GM21717 (cell line): Measurements from ENCODE around the gene SPOCK2.
"Not testable (repeated sequence)": the region's sequence is repeated elsewhere in the genome, so short reads cannot be mapped to it uniquely, and the experiment has no call there.

ENCODE experiments used
- ATAC-seq: cut with Tn5 transposase; IDR thresholded peaks from one replicate; pipeline ENCODE4 v1.9.1; 2021; ENCODE audit warnings: mild to moderate bottlenecking, moderate library complexity; ENCODE audit not compliant: unreplicated experiment

The SPOCK2 gene

DNA sequence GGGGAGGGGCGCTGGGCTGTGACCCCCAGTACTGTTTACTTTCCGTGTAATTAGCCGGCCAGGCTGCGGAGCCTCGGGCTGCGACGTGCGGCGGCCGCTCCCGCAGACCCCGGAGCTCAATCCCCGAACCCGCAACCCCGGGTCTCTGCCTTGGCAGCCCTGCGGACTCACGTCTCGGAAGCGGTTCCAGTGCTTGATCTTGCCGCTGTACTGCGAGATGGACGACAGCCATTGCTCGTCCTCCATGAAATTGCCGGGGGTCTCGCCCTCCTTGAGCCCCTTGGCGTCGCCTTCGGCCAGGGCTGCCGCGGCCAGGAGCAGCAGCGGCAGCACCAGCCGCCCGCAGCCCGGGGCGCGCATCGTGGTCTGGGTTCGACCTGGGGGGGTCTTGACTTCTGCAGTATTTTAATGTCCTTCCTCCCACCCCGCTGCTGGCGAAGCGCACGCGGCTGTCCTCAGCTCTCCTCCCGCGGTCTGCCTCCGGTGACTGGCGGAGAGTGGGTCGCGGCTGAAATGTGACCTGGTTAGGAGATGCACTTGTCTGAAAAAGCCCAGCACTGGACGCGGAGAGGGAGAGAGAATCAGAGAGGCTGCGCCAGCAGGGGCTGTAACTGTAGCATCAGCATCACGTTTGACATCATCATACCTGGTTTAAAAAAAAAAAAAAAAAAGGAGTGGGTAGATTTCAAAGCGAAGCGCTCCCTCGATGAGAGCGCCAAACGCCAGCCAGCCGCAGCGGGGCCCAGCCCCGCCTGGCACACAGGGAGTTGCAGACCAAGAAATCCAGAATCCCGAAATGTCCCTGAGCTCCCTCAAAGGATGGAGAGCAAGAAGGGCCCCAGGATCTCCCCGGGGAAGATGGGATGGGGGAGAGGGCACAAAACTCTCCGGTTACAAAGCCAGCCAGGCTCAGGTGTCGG lies at the start of gene SPOCK2:
Gene SPOCK2 (minus strand): TSS at position 583 of the 920 bp plus-strand sequence. CDS start 223 bp downstream, at position 360.
- ATAC-seq: no peak

DNA sequence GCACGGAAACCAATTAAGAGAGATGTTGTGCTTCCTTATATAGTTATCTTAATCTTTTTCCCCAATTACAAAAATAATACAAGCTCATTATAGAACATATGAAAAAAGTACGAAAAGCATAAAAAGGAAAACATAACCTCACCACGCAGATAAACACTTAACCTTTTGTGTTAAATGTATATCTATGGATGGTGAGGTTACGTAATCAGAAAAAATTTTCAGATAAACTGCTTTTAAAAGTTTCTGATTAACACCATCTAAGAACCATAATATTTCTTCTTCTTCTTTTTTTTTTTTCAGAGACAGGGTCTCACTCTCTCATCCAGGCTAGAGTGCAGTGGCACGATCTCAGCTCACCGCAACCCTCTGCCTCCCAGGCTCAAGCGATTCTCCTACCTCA lies 49.2 kb upstream of the SPOCK2 start:
- no peak for ATAC-seq

- not testable (repeated sequence) for ATAC-seq
These were observed 47.9 kb upstream of the SPOCK2 start for GRCh38 chr10:72136225-72136624.

GRCh38 chr10:72134785-72135767 lies 46.7 kb upstream of the SPOCK2 start:
- ATAC-seq: no peak

- peak; percentile 72 for ATAC-seq
These were observed 45.2 kb upstream of the SPOCK2 start for GRCh38 chr10:72133517-72133916.

- ATAC-seq: peak; percentile 4
These were observed 44.5 kb upstream of the SPOCK2 start for GRCh38 chr10:72132854-72133253.

DNA sequence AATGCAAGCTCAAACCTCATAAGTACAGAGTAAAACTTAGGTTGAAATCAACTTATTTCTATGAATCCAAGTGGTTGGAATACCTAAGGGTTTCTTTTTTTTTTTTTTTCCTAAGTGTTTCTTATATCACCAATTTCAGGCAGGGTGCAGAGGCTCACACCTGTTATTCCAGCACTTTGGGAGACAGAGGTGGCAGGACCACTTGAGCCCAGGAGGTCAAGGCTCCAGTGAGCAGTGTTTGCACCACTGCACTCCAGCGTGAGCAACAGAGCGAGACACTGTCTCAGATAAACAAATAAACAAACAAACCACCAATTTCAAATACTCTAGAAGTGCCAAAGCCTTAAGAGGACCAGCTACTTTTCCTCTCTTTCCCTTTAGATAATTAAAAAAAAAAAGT lies 39.2 kb upstream of the SPOCK2 start:
- no peak for ATAC-seq

DNA sequence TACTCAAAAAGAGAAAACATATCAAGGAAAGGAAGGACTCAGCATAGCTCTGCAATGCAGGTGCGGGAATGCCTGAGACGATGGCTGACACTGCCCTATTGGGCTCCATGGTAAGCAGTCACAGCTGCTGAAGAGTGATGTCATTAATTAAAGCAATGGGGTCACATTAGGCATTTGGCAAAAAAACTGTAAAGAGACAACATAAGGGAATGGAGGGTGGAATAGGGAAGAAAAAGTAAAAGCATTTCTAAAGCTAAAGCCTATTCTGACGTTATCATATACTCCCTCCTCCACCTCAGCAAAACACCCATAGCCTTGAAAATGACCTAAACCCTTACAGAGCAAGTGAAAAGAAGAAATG lies 38.5 kb upstream of the SPOCK2 start:
- ATAC-seq: no peak

DNA sequence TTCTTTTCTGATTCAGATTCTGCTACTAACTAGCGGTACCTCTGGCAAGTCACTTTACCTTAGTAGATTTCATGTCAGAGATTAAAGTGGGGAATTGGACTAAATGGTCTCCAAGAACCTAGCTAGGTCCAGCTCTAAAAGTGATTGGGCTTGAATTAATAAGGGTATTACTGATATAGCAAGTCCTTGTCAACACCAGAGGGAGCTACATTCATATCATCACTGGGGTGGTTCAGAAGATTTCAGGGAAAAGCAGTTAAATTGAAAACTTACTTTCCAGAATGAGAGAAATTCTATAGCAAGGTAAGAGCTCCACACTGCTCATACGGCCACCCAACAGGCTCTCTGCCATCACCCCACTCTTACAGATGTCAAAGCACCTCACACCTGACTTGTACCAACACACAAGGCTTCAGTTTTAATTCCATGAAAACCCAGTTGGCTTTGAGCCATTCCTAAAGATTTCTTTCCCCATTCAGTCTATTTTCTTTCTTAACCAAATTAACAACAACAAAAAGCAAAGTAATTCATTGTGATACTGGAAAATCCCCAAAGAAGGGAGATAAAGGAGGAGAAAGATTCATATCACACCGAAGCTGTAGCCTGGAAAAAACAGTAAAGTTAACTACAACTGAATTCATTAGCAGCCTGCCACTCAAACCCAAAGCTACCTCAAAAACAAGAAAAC lies 38.0 kb upstream of the SPOCK2 start:
- no peak for ATAC-seq

GRCh38 chr10:72124989-72125388 lies 36.6 kb upstream of the SPOCK2 start:
- no peak for ATAC-seq

- no peak for ATAC-seq
These were observed 36.0 kb upstream of the SPOCK2 start for GRCh38 chr10:72124381-72124780.

- ATAC-seq: no peak
These were observed 35.3 kb upstream of the SPOCK2 start for GRCh38 chr10:72123616-72124015.

- no peak for ATAC-seq
These were observed 33.9 kb upstream of the SPOCK2 start for GRCh38 chr10:72122221-72122620.

DNA sequence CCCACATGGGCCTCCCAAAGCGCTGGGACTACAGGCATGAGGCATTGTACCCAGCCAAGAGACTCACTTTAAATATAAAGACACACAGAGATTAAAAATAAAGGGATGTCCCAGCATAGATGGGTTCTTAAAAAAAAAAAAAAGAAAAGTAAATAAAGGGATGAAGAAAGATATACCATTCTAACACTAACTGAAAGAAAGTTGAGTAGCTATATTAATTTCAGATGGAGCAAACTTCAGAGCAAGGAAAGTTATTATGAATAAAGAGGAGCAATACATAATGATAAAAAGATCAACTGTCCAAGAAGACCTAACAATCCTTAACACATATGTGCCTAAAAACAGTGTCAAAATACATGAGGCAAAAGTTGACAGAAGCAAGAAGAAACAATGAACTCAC lies 33.0 kb upstream of the SPOCK2 start:
- no peak for ATAC-seq

DNA sequence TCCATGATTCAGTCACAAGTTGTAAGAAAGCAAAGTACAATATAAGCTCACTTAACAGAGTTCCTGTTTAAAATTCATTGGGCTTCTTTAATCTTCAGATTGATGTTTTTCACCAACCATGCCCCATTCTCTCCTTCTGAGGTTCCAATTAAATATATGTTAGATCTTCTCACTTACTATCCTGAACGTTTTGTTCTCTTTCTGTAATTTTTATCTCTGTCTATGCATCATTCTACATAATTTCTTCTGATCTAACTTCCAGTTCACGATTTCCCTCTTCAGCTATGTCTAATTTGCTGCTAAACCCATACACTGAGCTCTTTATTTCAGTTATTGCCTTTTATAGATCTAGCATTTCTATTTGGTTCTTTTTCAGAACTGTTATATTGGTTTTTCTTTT lies 28.0 kb upstream of the SPOCK2 start:
- no peak for ATAC-seq

DNA sequence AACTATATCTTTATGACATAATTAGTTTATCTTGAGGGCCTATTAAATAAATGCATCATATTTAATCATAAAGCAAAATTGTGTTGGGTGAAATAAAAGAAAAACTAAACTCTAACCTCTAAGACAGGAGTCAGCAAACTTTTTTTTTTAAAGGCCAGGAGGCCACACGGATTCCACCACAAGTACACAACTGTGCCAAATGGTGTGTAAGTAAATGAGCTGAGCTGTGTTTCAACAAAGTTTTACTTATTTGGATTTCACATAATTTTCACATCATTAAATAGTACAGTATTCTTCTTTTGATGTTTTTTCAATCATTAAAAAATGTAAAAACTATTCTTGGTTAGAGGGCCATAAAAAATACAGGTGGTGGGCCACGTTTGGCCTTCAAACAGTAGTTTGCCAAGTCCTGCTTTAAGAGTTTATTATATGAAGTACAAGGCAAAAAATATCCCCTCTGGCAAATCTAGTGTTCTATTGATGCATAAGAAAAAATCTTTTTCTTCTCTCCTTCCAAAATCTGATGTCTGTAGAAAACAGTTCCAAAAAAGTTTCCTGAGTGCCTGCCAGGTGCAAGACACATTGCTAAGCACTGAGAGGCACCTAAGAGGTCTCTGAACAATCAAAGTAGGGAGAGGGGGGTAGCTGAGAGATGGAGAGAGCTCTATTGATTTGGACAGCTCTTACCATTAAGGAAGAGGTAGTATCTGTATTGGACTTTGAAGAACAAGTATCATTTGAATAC lies 26.5 kb upstream of the SPOCK2 start:
- no peak for ATAC-seq

DNA sequence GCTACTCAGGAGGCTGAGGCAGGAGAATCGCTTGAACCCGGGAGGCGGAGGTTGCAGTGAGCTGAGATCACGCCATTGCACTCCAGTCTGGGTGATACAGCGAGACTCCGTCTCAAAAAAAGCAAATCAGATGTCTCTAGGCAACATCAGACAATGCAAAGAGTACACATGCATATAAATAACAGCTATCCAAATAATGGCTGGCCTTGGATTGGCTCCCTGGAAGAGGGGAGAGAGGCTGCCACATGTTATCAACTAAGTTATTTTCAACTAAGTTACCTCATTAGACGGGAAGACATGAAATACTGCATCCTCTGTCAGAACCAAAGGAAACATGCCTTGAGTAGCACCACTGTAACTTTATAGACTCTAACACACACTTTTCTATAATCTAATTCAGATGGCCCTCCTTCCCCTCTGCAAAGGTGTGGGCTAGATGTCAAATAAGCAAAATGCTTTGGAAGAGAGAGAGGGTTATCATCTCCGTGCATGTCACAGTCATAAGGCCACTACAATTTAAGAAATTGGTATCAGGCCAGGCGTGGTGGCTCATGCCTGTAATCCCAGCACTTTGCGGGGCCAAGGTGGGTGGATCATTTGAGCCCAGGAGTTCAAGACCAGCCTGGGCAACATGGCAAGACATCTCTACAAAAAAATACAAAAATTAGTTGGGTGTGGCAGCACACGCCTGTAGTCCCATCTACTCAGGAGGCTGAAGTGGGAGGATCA lies 22.5 kb upstream of the SPOCK2 start:
- ATAC-seq: no peak

- ATAC-seq: no peak
These were observed 21.3 kb upstream of the SPOCK2 start for GRCh38 chr10:72109636-72110157.

GRCh38 chr10:72108830-72109635 lies 20.7 kb upstream of the SPOCK2 start:
- ATAC-seq: no peak
